Nephron (organoid): Measurements from ENCODE around the gene DIDO1.

ENCODE experiments used
- H3K27ac Mint-ChIP-seq, 3 experiments: 2 replicates each; pipeline ENCODE4 v1.8.0; 2020; ENCODE audit warnings: mixed read lengths in 3 of 3, mild to moderate bottlenecking in 2 of 3, moderate library complexity in 1 of 3
- H3K27me3 Mint-ChIP-seq: 2 replicates; pipeline ENCODE4 v1.8.0; 2021; ENCODE audit warnings: low read depth, mild to moderate bottlenecking, moderate library complexity, mixed read lengths
- H3K36me3 Mint-ChIP-seq: 2 replicates; pipeline ENCODE4 v1.8.0; 2020; ENCODE audit warnings: low read depth, mixed read lengths
- H3K4me1 Mint-ChIP-seq: 2 replicates; pipeline ENCODE4 v1.8.0; 2020; ENCODE audit warnings: mixed read lengths
- H3K4me3 Mint-ChIP-seq, 3 experiments: 2 replicates each; pipeline ENCODE4 v1.8.0; 2020; ENCODE audit warnings: mild to moderate bottlenecking in 3 of 3, mixed read lengths in 3 of 3, moderate library complexity in 2 of 3
- H3K9me3 Mint-ChIP-seq: 2 replicates; pipeline ENCODE4 v1.8.0; 2020; ENCODE audit warnings: mixed read lengths
- TF ChIP-seq, protein P1 (sequence below), 3 experiments: fragments of 200-600 bp; sonication (generic); IDR thresholded peaks; one replicate each; pipeline ENCODE4 v1.5.0; 2021; ENCODE audit warnings: antibody characterized with exemption in 3 of 3; ENCODE audit not compliant: unreplicated experiment in 3 of 3

The DIDO1 gene

GRCh38 chr20:62832951-62833391 lies 93.3 kb downstream of the DIDO1 start:
- no peak overlapping the region for H3K4me3 Mint-ChIP-seq
- peaks cover 5% of the 10 kb centered on the region for H3K27me3 Mint-ChIP-seq
- TF ChIP-seq, protein P1, sequence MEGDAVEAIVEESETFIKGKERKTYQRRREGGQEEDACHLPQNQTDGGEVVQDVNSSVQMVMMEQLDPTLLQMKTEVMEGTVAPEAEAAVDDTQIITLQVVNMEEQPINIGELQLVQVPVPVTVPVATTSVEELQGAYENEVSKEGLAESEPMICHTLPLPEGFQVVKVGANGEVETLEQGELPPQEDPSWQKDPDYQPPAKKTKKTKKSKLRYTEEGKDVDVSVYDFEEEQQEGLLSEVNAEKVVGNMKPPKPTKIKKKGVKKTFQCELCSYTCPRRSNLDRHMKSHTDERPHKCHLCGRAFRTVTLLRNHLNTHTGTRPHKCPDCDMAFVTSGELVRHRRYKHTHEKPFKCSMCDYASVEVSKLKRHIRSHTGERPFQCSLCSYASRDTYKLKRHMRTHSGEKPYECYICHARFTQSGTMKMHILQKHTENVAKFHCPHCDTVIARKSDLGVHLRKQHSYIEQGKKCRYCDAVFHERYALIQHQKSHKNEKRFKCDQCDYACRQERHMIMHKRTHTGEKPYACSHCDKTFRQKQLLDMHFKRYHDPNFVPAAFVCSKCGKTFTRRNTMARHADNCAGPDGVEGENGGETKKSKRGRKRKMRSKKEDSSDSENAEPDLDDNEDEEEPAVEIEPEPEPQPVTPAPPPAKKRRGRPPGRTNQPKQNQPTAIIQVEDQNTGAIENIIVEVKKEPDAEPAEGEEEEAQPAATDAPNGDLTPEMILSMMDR (IDR thresholded peaks at IDR 0.05; ENCODE audit: unreplicated experiment in 3 of 3): no peak
- peak overlapping the region in 2 of 3 experiments; percentile 33 to 40 for H3K27ac Mint-ChIP-seq
- no peaks in the 10 kb centered on the region for H3K9me3 Mint-ChIP-seq
- H3K36me3 Mint-ChIP-seq: no peaks in the 10 kb centered on the region
- H3K4me1 Mint-ChIP-seq: peaks cover 18% of the 10 kb centered on the region

DNA sequence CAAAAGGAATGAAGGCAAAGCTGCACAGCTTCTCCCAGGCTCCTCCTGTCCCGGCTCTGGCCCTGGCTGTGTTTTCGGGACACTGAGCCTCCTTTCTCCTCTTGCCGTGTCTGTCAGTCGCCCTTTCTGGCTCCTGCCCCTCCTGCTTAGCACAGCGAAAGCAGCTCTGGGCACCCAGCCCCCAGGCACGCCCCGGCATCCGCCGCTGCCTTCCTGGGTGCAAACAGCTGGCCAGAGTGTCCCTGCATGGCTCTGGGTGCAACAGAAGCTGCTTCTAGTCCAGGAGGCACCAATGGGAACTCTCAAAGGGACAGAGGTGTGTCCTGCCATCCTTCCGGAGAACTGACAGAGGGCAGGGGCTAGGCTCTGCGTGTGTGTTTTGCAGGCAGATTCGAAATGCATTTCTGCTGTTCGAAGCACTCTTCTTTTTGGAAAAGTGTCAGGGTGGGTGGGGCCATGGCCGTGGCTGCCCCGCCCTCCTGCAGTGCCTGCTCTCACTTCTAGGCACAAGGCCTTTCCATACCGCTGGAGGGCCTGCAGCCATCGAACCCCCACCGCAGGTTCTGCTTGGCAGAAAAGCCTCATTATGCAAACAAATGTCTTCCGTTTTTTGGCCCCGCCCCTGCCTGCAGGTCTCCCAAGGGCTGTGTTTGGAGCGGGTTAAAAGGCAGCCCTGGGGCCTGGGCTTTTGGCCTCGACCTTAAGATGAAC lies 93.9 kb downstream of the DIDO1 start:
- Mint-ChIP-seq H3K4me1 (peaks cover 18% of the 10 kb centered on the region), H3K4me3 (no peak overlapping the region), H3K9me3 (no peaks in the 10 kb centered on the region), H3K36me3 (no peaks in the 10 kb centered on the region), H3K27me3 (peaks cover 5% of the 10 kb centered on the region), H3K27ac (peak overlapping the region in 2 of 3 experiments; percentile 33 to 40)
- TF ChIP-seq, protein P1 (IDR thresholded peaks at IDR 0.05; ENCODE audit: unreplicated experiment in 3 of 3): no peak

DNA sequence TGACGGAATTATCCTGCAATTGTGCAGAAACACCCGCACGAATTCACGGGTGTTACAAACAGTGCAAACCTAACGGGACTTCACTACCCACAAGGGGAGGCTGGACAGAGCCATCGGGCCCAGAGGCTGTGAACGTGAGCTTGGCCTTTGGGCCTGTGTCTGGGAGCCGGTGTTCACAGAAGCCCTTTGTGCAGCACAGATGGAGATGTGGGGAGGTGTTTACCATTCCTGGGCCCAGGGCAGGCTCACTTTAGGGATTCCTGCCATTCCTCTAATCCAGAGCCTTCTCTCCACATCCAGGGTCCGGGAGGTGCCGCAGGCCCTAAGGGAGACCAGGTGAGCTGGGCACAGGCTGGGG lies 94.5 kb downstream of the DIDO1 start:
- Mint-ChIP-seq H3K36me3 (no peaks in the 10 kb centered on the region), H3K9me3 (no peaks in the 10 kb centered on the region), H3K27me3 (peaks cover 5% of the 10 kb centered on the region), H3K27ac (peak overlapping the region in 2 of 3 experiments; percentile 29 to 60), H3K4me3 (no peak overlapping the region), H3K4me1 (peaks cover 18% of the 10 kb centered on the region)
- TF ChIP-seq, protein P1 (IDR thresholded peaks at IDR 0.05; ENCODE audit: unreplicated experiment in 3 of 3): no peak

DNA sequence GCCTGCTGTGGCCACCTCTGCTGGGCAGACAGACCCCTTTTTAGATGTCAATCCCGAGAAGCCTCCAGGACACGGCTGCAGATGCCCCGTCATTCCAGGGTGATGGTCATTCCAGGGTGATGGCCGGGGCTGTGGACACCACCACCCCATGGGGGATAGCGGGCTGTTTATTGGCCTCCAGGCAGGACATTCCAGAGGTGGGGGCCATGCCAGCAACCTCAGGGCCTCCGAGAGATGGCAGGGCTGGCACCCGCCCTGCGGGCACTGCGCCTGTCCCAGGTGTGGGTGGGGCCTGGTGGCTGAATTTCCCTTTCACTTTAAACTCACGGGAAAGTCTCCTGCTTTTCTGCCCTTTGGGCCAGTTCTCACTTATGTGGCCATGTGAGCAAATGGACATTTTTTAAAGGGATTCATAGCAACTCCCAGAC lies 94.9 kb downstream of the DIDO1 start:
- Mint-ChIP-seq H3K27me3 (peaks cover 5% of the 10 kb centered on the region), H3K36me3 (no peaks in the 10 kb centered on the region), H3K27ac (peak overlapping the region in 2 of 3 experiments; percentile 29 to 60), H3K9me3 (no peaks in the 10 kb centered on the region), H3K4me1 (peaks cover 18% of the 10 kb centered on the region), H3K4me3 (no peak overlapping the region)
- TF ChIP-seq, protein P1 (IDR thresholded peaks at IDR 0.05; ENCODE audit: unreplicated experiment in 3 of 3): no peak

DNA sequence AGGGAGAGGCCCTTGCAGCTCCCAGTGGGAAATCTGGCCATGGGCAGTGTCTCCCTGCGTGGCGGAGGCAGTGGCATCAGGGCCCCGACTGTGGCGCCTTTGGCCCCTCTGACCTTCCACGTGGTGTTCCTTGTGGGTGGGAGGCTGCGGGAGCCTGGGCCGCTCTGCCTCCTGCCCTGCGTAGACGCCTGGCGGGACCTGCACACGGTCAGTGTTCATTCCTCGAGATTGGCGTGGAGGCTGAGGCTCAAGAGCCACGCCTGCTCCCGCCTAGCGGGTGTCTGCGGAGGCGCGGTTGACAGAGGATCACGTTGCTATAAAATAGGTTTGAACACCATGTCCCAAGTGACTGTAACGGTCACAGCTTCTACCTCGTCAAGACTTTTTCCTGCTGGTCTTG lies 95.5 kb downstream of the DIDO1 start:
- H3K27ac Mint-ChIP-seq: no peak overlapping the region
- no peak overlapping the region for H3K4me3 Mint-ChIP-seq
- peaks cover 18% of the 10 kb centered on the region for H3K4me1 Mint-ChIP-seq
- peaks cover 5% of the 10 kb centered on the region for H3K27me3 Mint-ChIP-seq
- H3K9me3 Mint-ChIP-seq: no peaks in the 10 kb centered on the region
- H3K36me3 Mint-ChIP-seq: no peaks in the 10 kb centered on the region
- TF ChIP-seq, protein P1 (IDR thresholded peaks at IDR 0.05; ENCODE audit: unreplicated experiment in 3 of 3): no peak

- peaks cover 13% of the 10 kb centered on the region for H3K4me1 Mint-ChIP-seq
- no peak overlapping the region for H3K4me3 Mint-ChIP-seq
- H3K9me3 Mint-ChIP-seq: no peaks in the 10 kb centered on the region
- TF ChIP-seq, protein P1 (IDR thresholded peaks at IDR 0.05; ENCODE audit: unreplicated experiment in 3 of 3): no peak
- H3K36me3 Mint-ChIP-seq: no peaks in the 10 kb centered on the region
- H3K27me3 Mint-ChIP-seq: peaks cover 3% of the 10 kb centered on the region
- no peak overlapping the region for H3K27ac Mint-ChIP-seq
These were observed 96.1 kb downstream of the DIDO1 start for GRCh38 chr20:62830251-62830650.
